HG03520 (cell line): Measurements from ENCODE around the gene KRTAP5-10.
"Not testable (repeated sequence)": the region's sequence is repeated elsewhere in the genome, so short reads cannot be mapped to it uniquely, and the experiment has no call there.

Experiments
- ATAC-seq: cut with Tn5 transposase; IDR thresholded peaks from one replicate; pipeline ENCODE4 v1.9.1; 2021; ENCODE audit warnings: mild to moderate bottlenecking, moderate library complexity; ENCODE audit not compliant: unreplicated experiment

The KRTAP5-10 gene, protein sequence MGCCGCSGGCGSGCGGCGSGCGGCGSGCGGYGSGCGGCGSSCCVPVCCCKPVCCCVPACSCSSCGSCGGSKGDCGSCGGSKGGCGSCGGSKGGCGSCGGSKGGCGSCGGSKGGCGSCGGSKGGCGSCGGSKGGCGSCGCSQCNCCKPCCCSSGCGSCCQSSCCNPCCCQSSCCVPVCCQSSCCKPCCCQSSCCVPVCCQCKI

DNA sequence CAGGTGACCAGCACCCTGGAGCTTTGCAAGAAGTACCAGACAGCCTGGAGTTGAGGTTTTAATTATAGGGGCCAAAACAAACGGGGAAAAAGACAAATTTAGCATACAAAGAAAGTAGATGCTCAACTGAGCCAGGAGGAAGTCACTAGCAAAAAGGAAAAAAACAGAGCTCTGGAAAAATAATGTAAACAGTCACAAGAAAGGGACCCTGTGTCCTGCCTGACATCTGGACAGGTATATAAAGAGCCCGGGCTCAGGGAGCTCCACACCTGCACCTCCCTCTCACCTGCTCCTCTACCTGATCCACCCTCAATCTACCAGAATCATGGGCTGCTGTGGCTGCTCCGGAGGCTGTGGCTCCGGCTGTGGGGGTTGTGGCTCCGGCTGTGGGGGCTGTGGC is at the start of gene KRTAP5-10:
KRTAP5-10 (plus strand) TSS at position 301 of the 400 bp plus-strand sequence; CDS start at position 326, 25 bp downstream.
- no peak for ATAC-seq

DNA sequence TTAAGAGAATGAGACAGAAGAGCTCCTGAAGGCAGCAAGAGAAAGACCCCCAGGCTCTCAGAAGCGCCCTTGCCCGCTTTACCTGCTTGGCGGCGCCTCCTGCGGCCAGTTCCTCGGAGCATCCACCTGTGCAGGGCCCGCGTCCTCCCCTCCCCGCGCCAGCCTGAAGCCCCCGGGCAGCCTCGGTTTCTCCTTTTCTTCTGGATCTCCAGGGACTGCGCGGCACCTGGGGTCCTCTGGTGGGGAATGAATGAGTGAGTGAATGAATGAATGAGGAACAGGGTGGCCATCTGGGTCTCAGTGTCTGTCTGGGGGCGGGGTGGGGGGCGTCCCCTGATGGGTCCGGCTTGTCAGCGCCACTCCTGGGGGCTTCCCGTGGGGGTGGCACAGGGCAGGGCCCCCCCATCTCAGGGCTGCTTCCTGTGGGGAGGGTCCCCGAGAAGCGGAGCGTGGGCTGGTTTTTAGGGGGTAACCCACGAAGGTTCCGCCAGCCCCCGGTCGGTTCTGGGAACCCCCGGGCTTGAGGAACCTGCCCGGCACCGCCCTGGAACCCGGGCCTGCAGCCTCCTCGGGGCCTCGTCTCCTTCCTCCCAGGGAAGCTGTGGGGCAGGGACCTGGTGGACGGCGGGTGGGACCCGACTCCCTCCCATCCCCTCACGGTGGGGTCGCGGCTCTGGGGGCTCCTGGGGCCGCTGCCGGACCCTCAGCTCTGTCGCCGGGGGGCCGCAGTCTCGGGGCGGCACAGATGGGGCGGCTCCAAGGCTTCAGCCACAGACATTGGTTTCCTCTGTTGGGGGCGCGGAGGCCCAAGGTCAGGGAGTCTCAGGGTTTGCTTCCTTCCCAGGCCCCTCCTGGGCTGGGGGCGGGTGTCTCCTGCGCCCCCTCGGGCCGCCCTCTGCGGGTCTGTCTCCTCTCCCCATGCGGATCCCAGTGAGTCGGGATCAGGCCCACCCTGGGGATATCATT is 46.6 kb upstream of the KRTAP5-10 start:
- ATAC-seq: no peak

DNA sequence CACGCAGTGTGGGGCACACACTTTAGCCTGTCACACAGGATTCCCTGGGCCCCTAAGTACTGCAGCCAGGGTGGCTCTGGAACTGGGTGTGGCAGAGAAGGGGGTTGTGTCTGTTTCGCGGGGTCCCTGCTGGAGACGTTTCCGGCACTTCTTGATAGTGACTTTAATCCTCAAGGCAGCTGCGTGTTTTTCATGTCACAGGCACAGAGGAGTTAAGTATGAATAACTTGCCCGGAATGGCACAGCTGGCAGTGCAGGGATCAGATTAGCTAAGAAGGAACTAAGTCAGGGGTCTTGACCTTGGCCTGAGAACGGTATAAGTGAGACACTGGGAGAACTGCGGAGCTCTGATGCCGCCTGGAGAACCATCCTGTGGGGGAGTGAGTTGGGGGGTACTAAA is 45.8 kb upstream of the KRTAP5-10 start:
- ATAC-seq: no peak

DNA sequence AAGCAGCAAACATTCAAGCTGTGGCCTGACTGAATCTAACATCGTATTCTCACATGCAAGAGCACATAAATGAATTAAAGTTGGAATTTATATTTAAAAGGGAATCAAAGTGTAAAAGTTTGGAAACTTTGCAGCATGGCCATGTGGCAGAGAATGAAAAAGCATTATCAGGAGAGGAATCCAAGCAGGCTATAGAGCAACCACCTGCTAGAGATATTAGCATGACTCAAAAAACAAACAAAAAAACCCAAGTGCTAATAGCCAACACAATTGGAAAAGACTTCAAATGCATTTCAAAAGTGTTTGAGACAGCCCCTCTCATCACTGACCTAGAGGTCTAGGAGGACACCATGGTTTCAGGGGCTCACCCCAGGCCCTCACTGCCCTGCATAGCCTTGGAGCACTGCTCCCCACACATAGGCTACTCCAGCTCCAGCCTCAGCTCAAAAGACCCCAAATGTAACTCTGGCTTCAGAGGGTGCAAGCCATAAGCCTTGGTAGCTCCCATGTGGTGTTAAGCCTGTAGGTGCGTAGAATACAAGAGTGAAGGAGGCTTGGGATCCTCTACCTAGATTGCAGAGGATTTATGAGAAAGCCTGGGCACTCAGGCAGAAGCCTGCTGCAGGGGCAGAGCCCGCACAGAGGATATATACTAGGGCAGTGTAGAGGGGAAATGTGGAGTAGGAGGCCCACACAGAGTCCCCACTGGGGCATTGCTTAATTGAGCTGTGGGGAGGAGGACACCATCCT is 40.0 kb upstream of the KRTAP5-10 start:
- no peak for ATAC-seq

DNA sequence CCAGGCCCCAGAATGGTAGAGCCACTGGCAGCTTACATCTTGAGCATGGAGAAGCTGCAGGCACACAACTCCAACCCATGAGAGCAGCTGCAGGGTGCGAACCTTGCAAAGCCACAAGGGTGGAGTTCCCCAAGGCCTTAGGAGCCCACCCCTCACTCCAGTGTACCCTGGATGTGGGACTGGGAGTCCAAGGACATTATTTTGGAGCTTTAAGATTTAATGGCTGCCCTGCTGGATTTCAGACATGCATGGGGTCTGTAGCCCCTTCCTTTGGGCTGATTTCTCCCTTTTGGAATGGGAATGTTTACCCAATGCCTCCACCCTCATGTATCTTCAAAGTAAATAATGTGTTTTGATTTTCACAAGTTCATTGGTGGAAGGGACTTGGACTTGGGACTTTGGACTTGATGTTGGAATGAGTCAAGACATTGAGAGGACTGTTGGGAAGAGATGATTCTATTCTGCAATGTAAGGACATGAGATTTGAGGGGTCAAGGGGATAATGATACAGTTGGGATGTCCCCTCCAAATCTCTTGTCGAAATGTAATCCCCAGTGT is 39.3 kb upstream of the KRTAP5-10 start:
- no peak for ATAC-seq

DNA sequence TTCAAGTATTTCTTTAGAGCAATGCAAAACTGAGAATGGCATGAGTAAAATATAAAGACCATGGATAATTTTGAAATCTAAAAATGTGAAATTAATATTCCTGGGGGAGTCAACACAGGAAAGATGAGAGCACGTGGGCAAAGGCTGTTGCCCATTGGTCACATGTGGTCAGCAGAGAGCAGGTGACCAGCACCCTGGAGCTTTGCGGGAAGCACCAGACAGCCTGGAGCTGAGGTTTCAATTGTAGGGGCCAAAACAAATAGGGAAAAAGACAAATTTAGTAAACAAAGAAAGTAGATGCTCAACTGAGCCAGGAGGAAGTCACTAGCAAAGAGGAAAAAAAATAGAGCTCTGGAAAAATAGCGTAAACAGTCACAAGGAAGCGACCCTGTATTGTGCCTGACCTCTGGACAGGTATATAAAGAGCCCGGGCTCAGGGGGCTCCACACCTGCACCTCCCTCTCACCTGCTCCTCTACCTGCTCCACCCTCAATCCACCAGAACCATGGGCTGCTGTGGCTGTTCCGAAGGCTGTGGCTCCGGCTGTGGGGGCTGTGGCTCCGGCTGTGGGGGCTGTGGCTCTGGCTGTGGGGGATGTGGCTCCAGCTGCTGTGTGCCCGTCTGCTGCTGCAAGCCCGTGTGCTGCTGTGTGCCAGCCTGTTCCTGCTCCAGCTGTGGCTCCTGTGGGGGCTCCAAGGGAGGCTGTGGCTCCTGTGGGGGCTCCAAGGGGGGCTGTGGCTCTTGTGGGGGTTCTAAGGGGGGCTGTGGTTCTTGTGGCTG is 38.4 kb upstream of the KRTAP5-10 start, which contains the start of gene KRTAP5-7:
KRTAP5-7 (plus strand) TSS at position 472 of the 780 bp plus-strand sequence; CDS start at position 506, 34 bp downstream.
- not testable (repeated sequence) for ATAC-seq

DNA sequence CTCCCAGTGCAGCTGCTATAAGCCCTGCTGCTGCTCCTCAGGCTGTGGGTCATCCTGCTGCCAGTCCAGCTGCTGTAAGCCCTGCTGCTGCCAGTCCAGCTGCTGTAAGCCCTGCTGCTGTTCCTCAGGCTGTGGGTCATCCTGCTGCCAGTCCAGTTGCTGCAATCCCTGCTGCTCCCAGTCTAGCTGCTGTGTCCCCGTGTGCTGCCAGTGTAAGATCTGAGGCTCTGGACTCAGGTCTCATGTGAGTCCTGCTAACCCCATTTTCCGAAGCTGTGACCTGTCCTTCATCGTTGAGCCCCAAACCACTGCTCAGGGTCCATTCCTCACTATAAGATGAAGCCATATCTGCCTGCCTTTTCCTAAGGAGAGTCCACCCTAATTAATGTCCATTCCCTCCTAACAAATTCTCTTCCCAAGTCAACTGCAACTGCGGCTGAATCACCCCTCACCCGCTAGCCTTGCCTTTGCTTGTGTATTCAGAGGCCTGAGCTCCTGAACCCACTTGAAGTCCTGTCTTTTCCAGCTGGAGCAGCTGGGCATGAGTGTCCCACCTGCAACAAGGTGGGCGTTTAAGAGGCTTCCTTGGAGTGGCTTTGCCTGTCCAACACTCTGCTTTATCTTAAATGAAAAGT is 37.7 kb upstream of the KRTAP5-10 start:
- ATAC-seq: no peak

DNA sequence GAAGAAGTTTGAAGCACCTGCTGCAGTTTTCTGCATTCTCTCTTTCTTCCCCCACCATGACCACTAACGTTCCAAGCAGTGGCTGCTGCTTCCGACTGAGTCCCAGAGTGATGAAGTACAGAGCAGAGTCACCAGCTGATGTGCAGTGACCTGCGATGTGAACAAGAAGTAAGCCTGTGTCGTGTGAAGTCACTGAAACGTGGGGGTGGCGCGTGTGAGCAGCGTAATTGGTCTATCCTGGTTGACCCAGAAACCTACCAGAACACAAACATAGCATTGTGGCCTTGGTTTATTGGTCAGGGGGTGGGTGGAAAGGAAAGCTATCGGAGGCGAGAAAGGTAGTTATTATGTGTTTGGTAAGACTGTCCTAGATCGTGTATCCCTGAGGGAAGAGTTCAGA is 34.8 kb upstream of the KRTAP5-10 start:
- no peak for ATAC-seq

DNA sequence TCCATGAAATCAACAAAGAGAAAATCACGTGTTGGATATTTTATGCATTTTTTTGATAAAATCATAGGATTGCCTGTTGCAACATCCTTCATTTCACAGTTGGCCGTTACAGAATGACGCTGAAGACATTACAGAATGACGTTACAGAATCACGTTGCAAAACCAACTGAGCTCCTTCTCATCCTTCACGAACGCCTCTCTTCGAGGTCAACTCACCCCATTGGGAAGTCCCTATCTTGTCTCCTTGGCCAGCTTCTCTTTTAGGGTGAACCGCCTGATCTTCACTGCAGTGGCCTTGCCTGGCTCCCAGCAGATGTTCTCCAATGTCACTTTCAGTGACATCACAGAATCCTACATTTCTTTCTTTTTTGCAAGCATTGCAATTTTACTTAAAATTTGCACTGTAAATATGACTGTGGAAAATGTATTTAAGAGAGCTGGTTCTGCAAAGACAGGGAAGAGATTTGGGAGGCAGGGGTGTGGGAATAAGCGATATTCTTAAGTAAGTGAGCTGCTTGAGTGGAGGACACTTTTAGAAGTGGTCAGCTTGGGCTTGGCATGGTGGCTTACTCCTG is 33.2 kb upstream of the KRTAP5-10 start:
- no peak for ATAC-seq

DNA sequence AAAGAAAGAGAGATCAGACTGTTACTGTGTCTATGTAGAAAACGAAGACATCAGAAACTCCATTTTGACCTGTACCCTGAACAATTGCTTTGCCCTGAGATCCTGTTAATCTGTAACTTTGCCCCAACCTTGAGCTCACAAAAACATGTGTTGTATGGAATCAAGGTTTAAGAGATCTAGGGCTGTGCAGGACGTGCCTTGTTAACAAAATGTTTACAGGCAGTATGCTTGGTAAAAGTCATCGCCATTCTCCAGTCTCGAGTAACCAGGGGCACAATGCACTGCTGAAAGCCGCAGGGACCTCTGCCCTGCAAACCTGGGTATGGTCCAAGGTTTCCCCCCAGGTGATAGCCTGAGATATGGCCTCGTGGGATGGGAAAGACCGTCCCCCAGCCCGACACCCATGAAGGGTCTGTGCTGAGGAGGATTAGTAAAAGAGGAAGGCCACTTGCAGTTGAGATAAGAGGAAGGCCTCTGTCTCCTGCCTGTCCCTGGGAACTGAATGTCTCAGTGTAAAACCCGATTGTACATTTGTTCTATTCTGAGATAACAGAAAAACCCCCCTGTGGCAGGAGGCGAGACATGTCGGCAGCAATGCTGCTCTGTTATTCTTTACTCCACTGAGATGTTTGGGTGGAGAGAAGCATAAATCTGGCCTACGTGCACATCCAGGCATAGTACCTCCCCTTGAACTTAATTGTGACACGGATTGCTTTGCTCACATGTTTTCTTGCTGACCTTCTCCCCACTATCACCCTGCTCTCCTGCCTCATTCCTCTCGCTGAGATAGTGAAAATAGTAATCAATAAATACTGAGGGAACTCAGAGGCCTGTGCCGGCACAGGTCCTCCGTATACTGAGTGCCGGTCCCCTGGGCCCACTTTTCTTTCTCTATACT is 30.4 kb upstream of the KRTAP5-10 start:
- not testable (repeated sequence) for ATAC-seq

DNA sequence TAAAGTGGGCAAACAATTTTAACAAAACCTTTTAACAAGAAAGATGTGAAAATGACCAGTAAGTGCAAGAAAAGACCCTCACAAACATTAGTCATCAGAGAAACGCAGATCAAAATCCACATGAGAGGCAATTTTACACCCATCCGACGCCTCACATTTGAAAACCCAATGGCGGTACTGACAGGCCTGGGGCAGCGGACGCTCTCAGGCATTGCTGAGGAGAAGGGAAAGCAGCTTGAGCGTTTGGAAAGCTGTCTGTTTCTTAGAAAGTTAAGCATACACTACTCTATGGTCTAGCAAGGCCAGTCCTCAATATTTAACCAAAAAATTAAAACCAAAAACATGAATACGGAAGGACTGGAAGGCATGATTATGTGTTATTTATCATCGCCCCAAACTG is 29.5 kb upstream of the KRTAP5-10 start:
- ATAC-seq: no peak

DNA sequence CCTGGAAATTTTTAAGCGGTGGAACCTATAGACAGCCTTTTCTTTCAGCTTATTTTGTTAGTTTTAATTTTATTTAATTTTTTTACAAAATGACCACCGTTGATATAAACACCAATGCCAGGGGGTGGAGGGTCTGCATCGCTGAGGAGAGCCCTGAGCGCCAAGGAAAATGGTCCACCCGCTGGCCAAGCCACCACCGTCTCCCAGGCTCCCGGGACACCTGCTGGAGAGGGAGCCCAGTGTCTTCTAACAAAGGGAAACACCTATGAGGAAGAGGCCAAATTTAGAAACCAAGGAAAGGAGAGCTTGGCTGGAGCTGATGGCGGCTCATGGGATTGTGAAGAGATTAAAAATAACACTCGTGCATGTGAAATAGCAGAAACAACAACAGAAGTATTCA is 27.8 kb upstream of the KRTAP5-10 start:
- no peak for ATAC-seq

DNA sequence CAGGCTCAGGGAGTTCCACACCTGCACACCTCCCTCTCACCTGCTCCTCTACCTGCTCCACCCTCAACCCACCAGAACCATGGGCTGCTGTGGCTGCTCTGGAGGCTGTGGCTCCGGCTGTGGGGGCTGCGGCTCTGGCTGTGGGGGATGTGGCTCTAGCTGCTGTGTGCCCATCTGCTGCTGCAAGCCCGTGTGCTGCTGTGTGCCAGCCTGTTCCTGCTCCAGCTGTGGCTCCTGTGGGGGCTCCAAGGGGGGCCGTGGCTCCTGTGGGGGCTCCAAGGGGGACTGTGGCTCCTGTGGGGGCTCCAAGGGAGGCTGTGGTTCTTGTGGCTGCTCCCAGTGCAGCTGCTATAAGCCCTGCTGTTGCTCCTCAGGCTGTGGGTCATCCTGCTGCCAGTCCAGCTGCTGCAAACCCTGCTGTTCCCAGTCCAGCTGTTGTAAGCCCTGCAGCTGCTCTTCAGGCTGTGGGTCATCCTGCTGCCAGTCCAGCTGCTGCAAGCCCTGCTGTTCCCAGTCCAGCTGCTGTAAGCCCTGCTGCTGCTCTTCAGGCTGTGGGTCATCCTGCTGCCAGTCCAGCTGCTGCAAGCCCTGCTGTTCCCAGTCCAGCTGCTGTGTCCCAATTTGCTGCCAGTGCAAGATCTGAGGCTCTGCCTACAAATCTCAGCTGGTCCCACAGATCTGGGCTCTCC is 27.2 kb upstream of the KRTAP5-10 start, which contains the start of gene KRTAP5-8:
KRTAP5-8 (plus strand) TSS at position 49 of the 689 bp plus-strand sequence; CDS start at position 80, 31 bp downstream.
- not testable (repeated sequence) for ATAC-seq

DNA sequence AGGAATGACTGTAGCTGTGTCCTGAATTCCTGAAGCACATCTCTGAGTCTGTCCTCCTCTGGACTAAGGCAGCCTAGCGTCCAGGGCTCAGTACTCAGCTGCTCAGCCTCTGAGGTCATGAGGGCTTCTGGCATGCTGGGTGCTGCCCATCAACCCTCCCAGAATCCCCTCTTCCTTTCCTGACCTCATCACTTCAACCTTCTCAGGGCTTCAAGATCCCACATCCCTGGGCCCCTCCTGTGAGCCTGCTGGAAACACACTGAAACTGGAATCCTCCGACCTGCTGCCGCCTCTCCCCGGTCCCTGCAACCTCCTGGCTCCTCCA is 26.7 kb upstream of the KRTAP5-10 start:
- ATAC-seq: no peak

DNA sequence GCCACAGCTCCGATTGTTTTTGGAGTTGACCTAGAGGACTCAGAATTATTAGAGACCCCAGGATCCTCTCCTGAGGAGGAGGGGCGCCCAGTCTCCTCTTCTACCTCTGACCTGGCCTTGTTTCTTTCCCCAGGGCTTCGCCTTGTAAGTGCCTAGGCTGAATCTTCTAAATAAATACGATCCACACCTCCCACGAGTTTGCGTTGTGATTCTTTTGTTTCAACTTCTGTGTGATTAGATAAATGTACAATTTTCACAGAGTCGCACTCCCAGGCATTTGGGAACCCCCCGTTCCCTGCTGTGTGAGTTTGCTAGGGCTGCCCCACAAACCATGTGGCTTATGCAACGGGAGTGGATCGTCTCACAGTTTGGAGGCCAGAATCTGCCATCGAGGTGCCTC is 26.3 kb upstream of the KRTAP5-10 start:
- ATAC-seq: no peak

DNA sequence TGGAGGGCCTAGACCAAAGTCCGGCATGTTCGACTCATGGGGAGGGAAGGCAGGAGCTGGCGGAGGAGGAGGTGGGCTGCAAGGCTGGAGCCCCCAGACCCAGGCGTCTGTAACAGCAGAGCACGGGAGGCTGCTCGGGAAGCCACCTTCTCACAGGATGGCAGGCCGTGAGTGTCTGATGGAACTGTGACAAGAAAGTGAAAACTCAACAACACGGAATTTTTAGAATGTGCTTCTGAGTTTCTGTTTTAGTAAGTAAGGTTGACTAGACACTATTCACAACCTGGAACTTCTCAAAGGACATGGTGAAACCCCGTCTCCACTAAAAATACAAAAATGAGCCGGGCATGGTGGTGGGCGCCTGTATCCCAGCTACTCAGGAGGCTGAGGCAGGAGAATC is 25.4 kb upstream of the KRTAP5-10 start:
- not testable (repeated sequence) for ATAC-seq

DNA sequence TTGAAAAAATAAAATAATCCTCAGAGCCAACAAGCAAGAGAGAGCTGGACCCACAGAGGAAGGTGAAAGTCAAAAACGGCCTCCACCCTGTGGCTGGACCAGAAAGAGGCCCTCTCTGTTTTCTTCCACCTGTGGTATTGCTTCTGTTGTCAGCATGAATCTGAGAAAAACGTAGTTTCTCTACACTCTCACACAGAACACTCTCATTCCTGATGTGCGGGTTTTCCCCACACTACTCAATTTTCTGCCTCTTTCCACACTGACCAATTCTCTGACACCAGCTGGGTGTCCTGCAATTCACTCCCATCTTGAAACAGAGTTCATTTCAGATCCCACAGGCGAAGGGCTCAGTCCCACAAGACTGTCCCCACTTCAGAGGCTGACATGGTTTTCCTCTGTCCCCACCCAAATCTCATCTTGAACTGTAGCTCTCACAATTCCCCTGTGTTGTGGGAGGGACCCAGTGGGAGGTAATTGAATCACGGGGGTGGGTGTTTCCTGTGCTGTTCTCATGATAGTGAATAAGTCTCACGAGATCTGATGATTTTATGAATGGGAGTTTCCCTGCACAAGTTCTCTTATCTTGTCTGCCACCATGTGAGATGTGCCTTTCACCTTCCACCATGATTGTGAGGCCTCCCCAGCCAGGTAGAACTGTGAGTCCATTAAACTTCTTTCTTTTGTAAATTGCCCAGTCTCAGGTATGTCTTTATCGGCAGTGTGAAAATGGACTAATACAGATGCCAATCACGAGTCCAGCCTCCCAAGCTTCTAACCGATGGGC is 24.6 kb upstream of the KRTAP5-10 start:
- ATAC-seq: not testable (repeated sequence)
